LNCaP clone FGC (cell line): Measurements from ENCODE around the gene RNMT.
"Not testable (repeated sequence)": the region's sequence is repeated elsewhere in the genome, so short reads cannot be mapped to it uniquely, and the experiment has no call there.

Source experiments
- DNase-seq: peaks from one replicate; pipeline ENCODE4 v3.0.0-alpha.2; 2011; ENCODE audit warnings: low read depth
- H3K4me3 ChIP-seq: 2 replicates; pipeline ENCODE4 v1.5.1; 2011; ENCODE audit warnings: mild to moderate bottlenecking, low read depth, low read length, control low read depth
- CTCF ChIP-seq: IDR thresholded peaks from 2 replicates; pipeline ENCODE4 v1.5.1; 2012; ENCODE audit warnings: mild to moderate bottlenecking; ENCODE audit not compliant: control insufficient read depth, insufficient read depth; ENCODE audit errors: extremely low read depth

The RNMT gene

GRCh38 chr18:13726232-13726971 lies at the start of gene RNMT, which contains the start of gene FAM210A:
Gene RNMT (plus strand): TSS chr18:13726673. CDS start chr18:13731518, 4,845 bp downstream.
Gene FAM210A (minus strand): TSS chr18:13726558. CDS start chr18:13682077, 44,481 bp downstream.
- peak within 1 kb of the TSS; percentile 90 for H3K4me3 ChIP-seq
- TF ChIP-seq CTCF, result peak; percentile 27
- peak; percentile 85 for DNase-seq

GRCh38 chr18:13677350-13677749 lies 49.1 kb upstream of the RNMT start:
- DNase-seq, H3K4me3 ChIP-seq: not testable (repeated sequence)

- no peak for DNase-seq
- peak; percentile 33 for TF ChIP-seq CTCF
- no peak overlapping the region for H3K4me3 ChIP-seq
Observed at GRCh38 chr18:13680612-13681011, 45.9 kb upstream of the RNMT start.

- no peak for DNase-seq
- no peak for TF ChIP-seq CTCF
- no peak overlapping the region for H3K4me3 ChIP-seq
Observed at GRCh38 chr18:13681701-13682100, 44.8 kb upstream of the RNMT start.

- no peak for TF ChIP-seq CTCF
- H3K4me3 ChIP-seq, result no peak overlapping the region
- DNase-seq, result no peak
Observed at GRCh38 chr18:13684546-13684945, 41.9 kb upstream of the RNMT start.

GRCh38 chr18:13688191-13689136 lies 38.0 kb upstream of the RNMT start:
- H3K4me3 ChIP-seq, result no peak overlapping the region
- no peak for TF ChIP-seq CTCF
- no peak for DNase-seq

GRCh38 chr18:13690060-13690459 lies 36.4 kb upstream of the RNMT start:
- not testable (repeated sequence) for DNase-seq

GRCh38 chr18:13695337-13695736 lies 31.1 kb upstream of the RNMT start:
- not testable (repeated sequence) for H3K4me3 ChIP-seq, DNase-seq

More at GRCh38 chr18:13690060-13690459, 36.4 kb upstream of the RNMT start:
- H3K4me3 ChIP-seq, result not testable (repeated sequence)
